ENCODE measurements around the gene PRG3. TPM values are rescaled to one million over a fixed set of nuclear protein-coding genes. Genes with fewer than 3 reads are reported as not detected.

The PRG3 gene
- total and polyA plus RNA-seq, 2 of the 13 experiments (the other 11 are each of a cell fraction or from before 2014, with no cell fraction given): not detected

DNA sequence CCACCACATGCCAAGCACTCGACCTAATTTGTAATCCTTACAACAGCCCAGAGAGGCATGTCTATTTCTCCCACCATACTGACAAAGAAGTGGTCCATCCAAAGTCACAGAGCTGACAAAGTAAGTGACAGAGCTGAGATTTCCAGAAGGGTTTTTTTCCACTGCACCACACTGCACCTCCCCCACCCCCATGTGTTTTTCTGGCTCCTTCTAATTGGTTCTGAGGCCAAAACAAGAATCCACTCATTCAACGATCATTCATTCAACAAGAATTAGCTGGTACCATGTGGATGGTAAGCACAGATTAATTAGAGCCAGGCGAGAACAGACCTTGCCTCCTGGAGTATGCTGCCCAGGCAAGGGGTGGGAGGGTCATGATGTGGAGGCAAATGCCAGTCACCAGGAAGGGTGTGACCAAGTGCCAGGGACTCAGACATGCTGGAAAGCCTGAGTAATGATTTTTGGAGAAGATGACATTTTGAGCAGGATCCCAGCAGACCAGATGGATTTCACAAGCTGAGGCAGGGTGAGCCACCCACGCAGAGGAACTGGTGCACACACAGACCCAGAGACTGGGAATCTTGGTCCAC, 24.4 kb upstream of the PRG3 start:
- no peak overlapping the region for H2AFZ ChIP-seq (ENCODE audit: low read length)
- WGBS (ENCODE audit: low lambda C conversion rate): 35% methylated on average over 4 of the region's 4 CpGs
- no peaks in the 10 kb centered on the region for H3K9me3 ChIP-seq (ENCODE audit: low read length)
- no peak for FAIRE-seq
- H3K27ac ChIP-seq (ENCODE audit: extremely low read length, insufficient read depth, low read length): no peak overlapping the region
- DNase-seq (ENCODE audit: low spot score): no peak
- intact Hi-C loops (cut with micrococcal nuclease; ENCODE audit: unreplicated experiment) (no loop called here), in situ Hi-C loops (cut with HindIII; ENCODE audit: extremely low pct_ligation_motif_present, low pct_unique_long_range_greater_than_20kb) (no loop called here)
- no peak overlapping the region for H3K4me3 ChIP-seq (replicated peaks in 1 of 3; ENCODE audit: insufficient read depth in 1 of 3, low read depth in 2 of 3, low read length in 3 of 3)
- CTCF ChIA-PET (ENCODE audit: low intra/inter-chr PET ratio, low total read pairs): no interaction called here
- POLR2A ChIA-PET: no interaction called here
- H3K4me1 ChIP-seq (ENCODE audit: insufficient read depth, low read length): peaks cover 9% of the 10 kb centered on the region
- no peak for ATAC-seq
- H3K27me3 ChIP-seq (ENCODE audit: control insufficient read depth in 1 of 2, insufficient read depth in 2 of 2, low read length in 2 of 2): peaks cover 0 to 6% of the 10 kb centered on the region in 2 experiments; a peak in 2 of 5 replicates
- BruUV-seq (replicated peaks): no TSS peak
- TF ChIP-seq HOXD1 (CRISPR knock-in tag; IDR thresholded peaks at IDR 0.05) (no peak), ZNF337 (CRISPR knock-in tag; IDR thresholded peaks at IDR 0.05; ENCODE audit: borderline replicate concordance, low read depth) (no peak), ZNF615 (CRISPR knock-in tag; IDR thresholded peaks at IDR 0.05; ENCODE audit: borderline replicate concordance) (no peak), PHF5A (CRISPR knock-in tag; IDR thresholded peaks at IDR 0.05; ENCODE audit: low read depth, unreplicated experiment) (no peak), SMAD1 (CRISPR knock-in tag; IDR thresholded peaks at IDR 0.05; ENCODE audit: borderline replicate concordance, low read depth) (no peak), EHMT2 (IDR thresholded peaks at IDR 0.05; ENCODE audit: borderline replicate concordance, low read depth, low read length) (no peak), ZNF614 (CRISPR knock-in tag; IDR thresholded peaks at IDR 0.05; ENCODE audit: borderline replicate concordance) (no peak)
- H3K4me2 ChIP-seq (ENCODE audit: low read depth, low read length): no peak overlapping the region
- H4K20me1 ChIP-seq (ENCODE audit: insufficient read depth, low read length): no peaks in the 10 kb centered on the region
- H3K79me2 ChIP-seq (ENCODE audit: insufficient read depth, low read length): no peaks in the 10 kb centered on the region
- no peaks in the 10 kb centered on the region for H3K36me3 ChIP-seq (replicated peaks in 1 of 2; ENCODE audit: control insufficient read depth in 1 of 2, insufficient read depth in 2 of 2, low read length in 2 of 2)
- H3K9ac ChIP-seq (ENCODE audit: insufficient read depth, low read depth, low read length): no peak overlapping the region

DNA sequence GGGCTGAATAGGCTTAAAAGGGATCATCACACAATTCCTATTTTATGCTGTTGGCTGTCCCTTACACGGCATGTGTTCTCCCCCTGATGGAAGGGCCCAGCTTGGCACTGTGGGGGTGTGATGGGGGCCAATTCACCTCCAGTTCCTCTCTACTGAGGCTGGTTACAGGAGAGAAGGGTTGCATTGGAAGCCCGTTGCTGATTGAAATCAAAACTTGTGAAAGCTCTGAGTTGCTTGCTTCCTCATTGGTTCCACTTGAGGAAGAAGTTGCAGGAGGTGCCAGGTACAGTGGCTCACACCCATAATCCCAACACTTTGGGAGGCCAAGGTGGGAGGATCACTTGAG, 22.8 kb upstream of the PRG3 start:
- Histone ChIP-seq H3K27ac (ENCODE audit: extremely low read length, insufficient read depth, low read length) (no peak overlapping the region), H3K27me3 (ENCODE audit: control insufficient read depth in 1 of 2, insufficient read depth in 2 of 2, low read length in 2 of 2) (peaks cover 0 to 6% of the 10 kb centered on the region in 2 experiments; a peak in 2 of 5 replicates), H3K9me3 (ENCODE audit: low read length) (no peaks in the 10 kb centered on the region), H4K20me1 (ENCODE audit: insufficient read depth, low read length) (no peaks in the 10 kb centered on the region), H3K79me2 (ENCODE audit: insufficient read depth, low read length) (no peaks in the 10 kb centered on the region), H3K4me3 (replicated peaks in 1 of 3; ENCODE audit: insufficient read depth in 1 of 3, low read depth in 2 of 3, low read length in 3 of 3) (no peak overlapping the region), H3K36me3 (replicated peaks in 1 of 2; ENCODE audit: control insufficient read depth in 1 of 2, insufficient read depth in 2 of 2, low read length in 2 of 2) (no peaks in the 10 kb centered on the region), H3K4me1 (ENCODE audit: insufficient read depth, low read length) (peaks cover 24% of the 10 kb centered on the region), H2AFZ (ENCODE audit: low read length) (no peak overlapping the region), H3K4me2 (ENCODE audit: low read depth, low read length) (no peak overlapping the region), H3K9ac (ENCODE audit: insufficient read depth, low read depth, low read length) (no peak overlapping the region)
- POLR2A ChIA-PET: no interaction called here
- intact Hi-C loops (cut with micrococcal nuclease; ENCODE audit: unreplicated experiment): no loop called here
- FAIRE-seq (no peak), ATAC-seq (no peak), DNase-seq (ENCODE audit: low spot score) (no peak)
- in situ Hi-C loops (cut with HindIII; ENCODE audit: extremely low pct_ligation_motif_present, low pct_unique_long_range_greater_than_20kb): no loop called here
- no TSS peak for BruUV-seq (replicated peaks)
- CTCF ChIA-PET (ENCODE audit: low intra/inter-chr PET ratio, low total read pairs): no interaction called here
- WGBS (ENCODE audit: low lambda C conversion rate): 0% methylated on average over 1 of the region's 2 CpGs
- TF ChIP-seq ZNF546 (CRISPR knock-in tag; conservative IDR thresholded peaks at IDR 0.05) (no peak), MAFK (conservative IDR thresholded peaks at IDR 0.05 in 1 of 2, IDR thresholded peaks at IDR 0.05 in 1 of 2; ENCODE audit: low read length in 2 of 2) (no peak), RCOR2 (CRISPR knock-in tag; IDR thresholded peaks at IDR 0.05) (no peak), ZNF296 (CRISPR knock-in tag; conservative IDR thresholded peaks at IDR 0.05) (no peak), TP53 (CRISPR knock-in tag; conservative IDR thresholded peaks at IDR 0.05) (no peak), EZH2 (conservative IDR thresholded peaks at IDR 0.05; ENCODE audit: low read depth, low read length) (no peak), NFYB (CRISPR knock-in tag; IDR thresholded peaks at IDR 0.05) (no peak), GATA4 (IDR thresholded peaks at IDR 0.05; ENCODE audit: borderline replicate concordance, low read depth) (no peak)
- TF ChIP-seq, protein P1, sequence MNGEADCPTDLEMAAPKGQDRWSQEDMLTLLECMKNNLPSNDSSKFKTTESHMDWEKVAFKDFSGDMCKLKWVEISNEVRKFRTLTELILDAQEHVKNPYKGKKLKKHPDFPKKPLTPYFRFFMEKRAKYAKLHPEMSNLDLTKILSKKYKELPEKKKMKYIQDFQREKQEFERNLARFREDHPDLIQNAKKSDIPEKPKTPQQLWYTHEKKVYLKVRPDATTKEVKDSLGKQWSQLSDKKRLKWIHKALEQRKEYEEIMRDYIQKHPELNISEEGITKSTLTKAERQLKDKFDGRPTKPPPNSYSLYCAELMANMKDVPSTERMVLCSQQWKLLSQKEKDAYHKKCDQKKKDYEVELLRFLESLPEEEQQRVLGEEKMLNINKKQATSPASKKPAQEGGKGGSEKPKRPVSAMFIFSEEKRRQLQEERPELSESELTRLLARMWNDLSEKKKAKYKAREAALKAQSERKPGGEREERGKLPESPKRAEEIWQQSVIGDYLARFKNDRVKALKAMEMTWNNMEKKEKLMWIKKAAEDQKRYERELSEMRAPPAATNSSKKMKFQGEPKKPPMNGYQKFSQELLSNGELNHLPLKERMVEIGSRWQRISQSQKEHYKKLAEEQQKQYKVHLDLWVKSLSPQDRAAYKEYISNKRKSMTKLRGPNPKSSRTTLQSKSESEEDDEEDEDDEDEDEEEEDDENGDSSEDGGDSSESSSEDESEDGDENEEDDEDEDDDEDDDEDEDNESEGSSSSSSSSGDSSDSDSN (CRISPR knock-in tag; IDR thresholded peaks at IDR 0.05): no peak
- TF ChIP-seq, protein P2, sequence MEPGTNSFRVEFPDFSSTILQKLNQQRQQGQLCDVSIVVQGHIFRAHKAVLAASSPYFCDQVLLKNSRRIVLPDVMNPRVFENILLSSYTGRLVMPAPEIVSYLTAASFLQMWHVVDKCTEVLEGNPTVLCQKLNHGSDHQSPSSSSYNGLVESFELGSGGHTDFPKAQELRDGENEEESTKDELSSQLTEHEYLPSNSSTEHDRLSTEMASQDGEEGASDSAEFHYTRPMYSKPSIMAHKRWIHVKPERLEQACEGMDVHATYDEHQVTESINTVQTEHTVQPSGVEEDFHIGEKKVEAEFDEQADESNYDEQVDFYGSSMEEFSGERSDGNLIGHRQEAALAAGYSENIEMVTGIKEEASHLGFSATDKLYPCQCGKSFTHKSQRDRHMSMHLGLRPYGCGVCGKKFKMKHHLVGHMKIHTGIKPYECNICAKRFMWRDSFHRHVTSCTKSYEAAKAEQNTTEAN (CRISPR knock-in tag; conservative IDR thresholded peaks at IDR 0.05): no peak

All from HepG2 (cell line).